GM12878 (cell line): ENCODE measurements around the gene OR2B6. TPM values are rescaled to one million over a fixed set of nuclear protein-coding genes. Genes with fewer than 3 reads are reported as not detected.
"Not testable (repeated sequence)": the region's sequence is repeated elsewhere in the genome, so short reads cannot be mapped to it uniquely, and the experiment has no call there.

Experiments
- ATAC-seq: fragments of 200-7000 bp; cut with Tn5 transposase; 3 replicates; pipeline ENCODE4 v1.9.1; 2020; ENCODE audit warnings: mild to moderate bottlenecking, moderate library complexity
- BruUV-seq: library from RNA; stranded (reverse); fragments of 400-500 nt; replicated peaks from 2 replicates; lab custom pipeline; 2021; lab: Mats Ljungman, UMichigan
- CTCF ChIA-PET: fragments of 300-600 bp; sonication (Branson Sonifier 250); formaldehyde crosslinking; extraction: SDS; loops from one replicate; lab custom pipeline; 2021; ENCODE audit warnings: inconsistent platforms; lab: Yijun Ruan, JAX
- POLR2A ChIA-PET: fragments of 350-600 bp; formaldehyde crosslinking; extraction: SDS; loops from one replicate; lab custom pipeline; 2021; ENCODE audit warnings: inconsistent platforms; lab: Charles Lee
- RAD21 ChIA-PET: fragments of 300-600 bp; sonication (Branson Sonifier 250); formaldehyde crosslinking; loops from one replicate; lab custom pipeline; 2023; ENCODE audit warnings: antibody characterized with exemption; ENCODE audit not compliant: unreplicated experiment; lab: Charles Lee
- SMC1A ChIA-PET: fragments of 300-600 bp; sonication (Branson Sonifier 250); formaldehyde crosslinking; loops from one replicate; lab custom pipeline; 2023; ENCODE audit not compliant: unreplicated experiment, uncharacterized antibody; lab: Charles Lee
- DNase-seq: peaks from one replicate; pipeline ENCODE4 v3.0.0-alpha.2; 2011; ENCODE audit warnings: low read depth, low spot score
- FAIRE-seq: peaks from 3 replicates; lab custom pipeline; 2011; peaks lifted over from hg19 to GRCh38; lab: Jason Lieb, UNC
- H2AFZ ChIP-seq: 2 replicates; pipeline ENCODE4 v1.6.0; 2011; ENCODE audit warnings: low read depth, low read length, control low read depth; ENCODE audit not compliant: control insufficient read depth
- H3K27ac ChIP-seq: 2 replicates; pipeline ENCODE4 v1.5.1; 2011; ENCODE audit warnings: control low read depth; ENCODE audit not compliant: control insufficient read depth, insufficient read depth
- H3K27me3 ChIP-seq, 2 experiments: replicated peaks in 1 of 2; 2 replicates each; pipeline versions ENCODE4 v1.6.0 to v1.6.1; 2011; ENCODE audit warnings: low read length in 1 of 2; ENCODE audit not compliant: control insufficient read depth in 2 of 2, insufficient read depth in 2 of 2
- H3K36me3 ChIP-seq, 2 experiments: 2 replicates each; pipeline ENCODE4 v1.5.1; 2011; ENCODE audit warnings: low read length in 1 of 2; ENCODE audit not compliant: control insufficient read depth in 2 of 2, insufficient read depth in 2 of 2
- H3K4me1 ChIP-seq: 2 replicates; pipeline ENCODE4 v1.6.1; 2011; ENCODE audit warnings: mild to moderate bottlenecking, low read length, moderate library complexity, mixed read lengths; ENCODE audit not compliant: control insufficient read depth, insufficient read depth
- H3K4me2 ChIP-seq: 2 replicates; pipeline ENCODE4 v1.6.0; 2011; ENCODE audit warnings: control low read depth; ENCODE audit not compliant: control insufficient read depth, insufficient read depth
- H3K4me3 ChIP-seq: fragments of 200-600 bp; sonication (generic); 2 replicates; pipeline ENCODE4 v1.5.1; 2016
- H3K79me2 ChIP-seq: 2 replicates; pipeline ENCODE4 v1.6.0; 2011; ENCODE audit warnings: low read length; ENCODE audit not compliant: control insufficient read depth, insufficient read depth
- H3K9ac ChIP-seq: 2 replicates; pipeline ENCODE4 v1.8.0; 2011; ENCODE audit warnings: low read length, control low read depth, mixed read lengths; ENCODE audit not compliant: control insufficient read depth, insufficient read depth
- H3K9me3 ChIP-seq: replicated peaks from 3 replicates; pipeline ENCODE4 v1.5.1; 2011; ENCODE audit warnings: mild to moderate bottlenecking, low read length; ENCODE audit not compliant: control insufficient read depth, insufficient read depth
- H4K20me1 ChIP-seq: 2 replicates; pipeline ENCODE4 v1.6.0; 2011; ENCODE audit not compliant: control insufficient read depth, insufficient read depth
- ATF3 ChIP-seq: IDR thresholded peaks from 2 replicates; pipeline ENCODE4 v1.6.1; 2011; ENCODE audit warnings: low read depth, mild to moderate bottlenecking, low read length, moderate library complexity, borderline replicate concordance; ENCODE audit errors: extremely low read depth
- BHLHE40 ChIP-seq, 2 experiments: fragments of 450-650 bp in 1 of 2; IDR thresholded peaks; 2 replicates each; pipeline ENCODE4 v1.6.1; 2011 to 2017; ENCODE audit warnings: low read depth in 2 of 2, borderline replicate concordance in 1 of 2, improper control_type of control experiment in 1 of 2, low read length in 1 of 2, mild to moderate bottlenecking in 1 of 2
- CHD2 ChIP-seq: IDR thresholded peaks from 2 replicates; pipeline ENCODE4 v1.6.1; 2011; ENCODE audit warnings: low read depth, low read length, improper control_type of control experiment, borderline replicate concordance
- CREB1 ChIP-seq: IDR thresholded peaks from 2 replicates; pipeline ENCODE4 v1.6.1; 2012; ENCODE audit warnings: low read depth, mild to moderate bottlenecking, inconsistent platforms
- CTCF ChIP-seq, 3 experiments: IDR thresholded peaks in 2 of 3; conservative IDR thresholded peaks in 1 of 3; 2 replicates each; pipeline ENCODE4 v1.5.1; 2011; ENCODE audit warnings: low read depth in 3 of 3, low read length in 3 of 3, mild to moderate bottlenecking in 3 of 3, control low read depth in 2 of 3, moderate library complexity in 2 of 3, inconsistent platforms in 1 of 3, mixed read lengths in 1 of 3; ENCODE audit not compliant: control insufficient read depth in 2 of 3, insufficient read depth in 1 of 3; ENCODE audit errors: extremely low read depth in 1 of 3
- EGR1 ChIP-seq, 2 experiments: IDR thresholded peaks; 1 replicate in 1 of 2; 2 replicates in 1 of 2; pipeline ENCODE4 v1.6.1; 2011 to 2012; ENCODE audit warnings: low read depth in 2 of 2, low read length in 2 of 2, borderline replicate concordance in 1 of 2, mild to moderate bottlenecking in 1 of 2, moderate library complexity in 1 of 2
- JUNB ChIP-seq: IDR thresholded peaks from 2 replicates; pipeline ENCODE4 v1.6.1; 2016; ENCODE audit warnings: antibody characterized with exemption, mild to moderate bottlenecking
- LARP7 ChIP-seq: fragments of 450-650 bp; IDR thresholded peaks from 2 replicates; pipeline ENCODE4 v1.6.1; 2017; ENCODE audit warnings: mild to moderate bottlenecking
- MYC ChIP-seq: IDR thresholded peaks from 2 replicates; pipeline ENCODE4 v1.6.1; 2011; ENCODE audit warnings: mild to moderate bottlenecking, low read length, moderate library complexity, inconsistent platforms; ENCODE audit not compliant: insufficient read depth, insufficient replicate concordance, insufficient read length, severe bottlenecking
- NFIC ChIP-seq: IDR thresholded peaks from 2 replicates; pipeline ENCODE4 v1.6.1; 2012; ENCODE audit warnings: low read depth, mild to moderate bottlenecking, inconsistent platforms, low read length, moderate library complexity
- PAX8 ChIP-seq: fragments of 450-650 bp; IDR thresholded peaks from 2 replicates; pipeline ENCODE4 v1.6.1; 2017; ENCODE audit warnings: mild to moderate bottlenecking, moderate library complexity
- POLR2AphosphoS2 ChIP-seq: IDR thresholded peaks from 2 replicates; pipeline ENCODE4 v1.6.1; 2011; ENCODE audit warnings: low read depth, mild to moderate bottlenecking, low read length, improper control_type of control experiment, moderate library complexity
- POU2F2 ChIP-seq: IDR thresholded peaks from 3 replicates; pipeline ENCODE4 v1.6.1; 2011; ENCODE audit warnings: low read depth, mild to moderate bottlenecking, low read length, borderline replicate concordance
- RCOR1 ChIP-seq: conservative IDR thresholded peaks from 2 replicates; pipeline ENCODE4 v1.6.1; 2012; ENCODE audit warnings: low read depth, low read length, improper control_type of control experiment
- SIN3A ChIP-seq: IDR thresholded peaks from 2 replicates; pipeline ENCODE4 v1.6.1; 2012; ENCODE audit warnings: low read depth, low read length, improper control_type of control experiment
- SRF ChIP-seq, 2 experiments: IDR thresholded peaks; 2 replicates each; pipeline ENCODE4 v1.6.1; 2011; ENCODE audit warnings: low read depth in 2 of 2, low read length in 2 of 2, mild to moderate bottlenecking in 1 of 2, moderate library complexity in 1 of 2
- ZZZ3 ChIP-seq: IDR thresholded peaks from 2 replicates; pipeline ENCODE4 v1.6.1; 2011; ENCODE audit warnings: low read depth; ENCODE audit not compliant: control insufficient read depth, insufficient read length
- WGBS: methylation state at CpG from one replicate; pipeline ENCODE4 v1.1.6; 2016; ENCODE audit warnings: low lambda C conversion rate; ENCODE audit not compliant: insufficient replicate concordance, insufficient coverage; ENCODE audit errors: missing lambda C conversion rate; 5-methylcytosine and 5-hydroxymethylcytosine counted together
- in situ Hi-C: fragments of 300-500 bp; cut with MboI; formaldehyde crosslinking; loops from 9 replicates; pipeline ENCODE4 v1.14.3; 2018; ENCODE audit warnings: mixed read lengths
- intact Hi-C: fragments of 100-400 bp; cut with micrococcal nuclease; formaldehyde crosslinking; loops from one replicate; pipeline ENCODE4 v1.14.2; 2022; ENCODE audit not compliant: unreplicated experiment
- polyA plus RNA-seq, 11 experiments: library from polyadenylated mRNA; depleted of rRNA in 4 of 11; unstranded in 6 of 11; stranded (reverse) in 5 of 11; fragments of >200 nt; fragmentation: Nextera tagmentation in 4 of 11; fragmentation: Illumina TruSeq in 1 of 11; extraction: Ambion mirVana in 4 of 11; extraction: Trizol in 1 of 11; gene quantifications; 1 replicate in 1 of 11; 2 replicates in 10 of 11; pipeline versions ENCODE4 v1.2.1 to v1.2.3, GENCODE V29; 2011 to 2016; ENCODE audit warnings: inconsistent platforms in 2 of 11, missing spikeins in 2 of 11, low read depth in 1 of 11
- total RNA-seq, 4 experiments: library from RNA; depleted of rRNA in 3 of 4; stranded (reverse); fragments of >200 nt in 3 of 4; fragmentation: Illumina TruSeq in 1 of 4; extraction: Trizol in 1 of 4; gene quantifications; 2 replicates each; pipeline versions ENCODE4 v1.2.1 to v1.2.3, GENCODE V29; 2013 to 2021

Gene OR2B6
- total and polyA plus RNA-seq, 10 of the 15 experiments (the other 5 are each of a cell fraction or from before 2014, with no cell fraction given) = 0.29 to 10.3 (median 1.4) TPM; not detected in 1

DNA sequence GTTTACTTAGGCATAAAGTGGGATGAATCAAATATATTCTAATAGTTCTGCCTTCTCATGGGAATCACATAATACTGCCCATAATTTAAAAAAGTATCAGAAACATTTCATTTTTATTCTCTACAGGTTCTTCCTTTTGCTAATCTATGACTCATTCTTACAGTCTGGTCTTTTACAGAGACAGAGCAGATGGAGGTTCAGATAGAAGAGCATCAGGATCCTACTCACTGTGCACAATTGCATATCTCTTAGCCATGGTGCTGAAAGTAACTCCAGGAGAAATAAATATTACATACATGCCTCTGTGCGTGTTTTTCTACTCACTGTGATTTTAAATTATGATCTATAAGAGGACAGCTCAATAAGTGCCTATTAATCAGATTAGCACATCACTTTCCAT lies 16.3 kb upstream of the OR2B6 start:
- Histone ChIP-seq H3K79me2 (no peaks in the 10 kb centered on the region), H2AFZ (no peak overlapping the region), H3K4me2 (no peak overlapping the region), H3K27ac (no peak overlapping the region), H4K20me1 (no peaks in the 10 kb centered on the region), H3K4me1 (no peaks in the 10 kb centered on the region), H3K9ac (no peak overlapping the region), H3K9me3 (no peaks in the 10 kb centered on the region), H3K36me3 (peaks cover 0 to 3% of the 10 kb centered on the region in 2 experiments; a peak in 2 of 4 replicates), H3K4me3 (no peak overlapping the region), H3K27me3 (no peaks in the 10 kb centered on the region)
- in situ Hi-C loops (no loop called here), intact Hi-C loops (no loop called here)
- CTCF ChIA-PET = no interaction called here
- BruUV-seq = no TSS peak
- no peak for DNase-seq
- WGBS = 63% methylated on average over 1 of the region's 1 CpG
- TF ChIP-seq EGR1 (IDR thresholded peaks at IDR 0.05; ENCODE audit: borderline replicate concordance in 1 of 2, low read depth in 2 of 2, low read length in 2 of 2) (no peak), RCOR1 (no peak), ATF3 (no peak), LARP7 (no peak), BHLHE40 (IDR thresholded peaks at IDR 0.05; ENCODE audit: borderline replicate concordance in 1 of 2, low read depth in 2 of 2, low read length in 1 of 2) (no peak), PAX8 (no peak), POLR2AphosphoS2 (no peak), NFIC (no peak), CHD2 (no peak), JUNB (no peak), POU2F2 (no peak), MYC (no peak), ZZZ3 (no peak), SRF (IDR thresholded peaks at IDR 0.05; ENCODE audit: low read depth in 2 of 2, low read length in 2 of 2) (no peak), CTCF (IDR thresholded peaks at IDR 0.05 in 2 of 3, conservative IDR thresholded peaks at IDR 0.05 in 1 of 3; ENCODE audit: control insufficient read depth in 2 of 3, extremely low read depth in 1 of 3, insufficient read depth in 1 of 3, low read depth in 3 of 3, low read length in 3 of 3) (no peak), SIN3A (no peak), CREB1 (no peak)
- SMC1A ChIA-PET = interaction anchor here (0.7 kb wide), 1 partner anchor 46 kb away, joined by 3 read pairs; no protein-coding TSS in a partner anchor
- POLR2A ChIA-PET = no interaction called here
- FAIRE-seq = no peak
- RAD21 ChIA-PET = no interaction called here
- no peak for ATAC-seq

DNA sequence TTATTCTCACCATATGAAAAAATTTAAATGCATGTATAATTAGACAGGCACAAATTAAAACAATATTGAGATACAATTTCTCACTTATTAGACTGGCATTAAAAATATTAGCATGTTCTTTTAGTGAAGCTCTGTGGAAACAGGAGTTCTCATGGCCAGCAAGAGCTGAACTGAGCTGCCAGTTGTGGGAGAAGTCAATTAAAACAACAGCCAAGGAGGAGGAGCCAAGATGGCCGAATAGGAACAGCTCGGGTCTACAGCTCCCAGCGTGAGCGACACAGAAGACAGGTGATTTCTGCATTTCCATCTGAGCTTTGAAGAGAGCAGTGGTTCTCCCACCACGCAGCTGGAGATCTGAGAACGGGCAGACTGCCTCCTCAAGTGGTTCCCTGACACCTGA lies 14.0 kb upstream of the OR2B6 start:
- H2AFZ ChIP-seq, H3K9me3 ChIP-seq, FAIRE-seq, BruUV-seq, ATAC-seq, H3K27me3 ChIP-seq, in situ Hi-C loops, H3K9ac ChIP-seq, POLR2A ChIA-PET, DNase-seq, H4K20me1 ChIP-seq, RAD21 ChIA-PET, intact Hi-C loops, H3K36me3 ChIP-seq, SMC1A ChIA-PET, H3K4me2 ChIP-seq, H3K4me3 ChIP-seq, H3K4me1 ChIP-seq, H3K27ac ChIP-seq, CTCF ChIA-PET, H3K79me2 ChIP-seq: not testable (repeated sequence)
- 12% methylated on average over 6 of the region's 6 CpGs for WGBS
